ENCODE results near the gene PRICKLE4.

GRCh38 chr6:41790045-41790444 lies 9.5 kb downstream of the PRICKLE4 start:
- TF ChIP-seq, protein P1, sequence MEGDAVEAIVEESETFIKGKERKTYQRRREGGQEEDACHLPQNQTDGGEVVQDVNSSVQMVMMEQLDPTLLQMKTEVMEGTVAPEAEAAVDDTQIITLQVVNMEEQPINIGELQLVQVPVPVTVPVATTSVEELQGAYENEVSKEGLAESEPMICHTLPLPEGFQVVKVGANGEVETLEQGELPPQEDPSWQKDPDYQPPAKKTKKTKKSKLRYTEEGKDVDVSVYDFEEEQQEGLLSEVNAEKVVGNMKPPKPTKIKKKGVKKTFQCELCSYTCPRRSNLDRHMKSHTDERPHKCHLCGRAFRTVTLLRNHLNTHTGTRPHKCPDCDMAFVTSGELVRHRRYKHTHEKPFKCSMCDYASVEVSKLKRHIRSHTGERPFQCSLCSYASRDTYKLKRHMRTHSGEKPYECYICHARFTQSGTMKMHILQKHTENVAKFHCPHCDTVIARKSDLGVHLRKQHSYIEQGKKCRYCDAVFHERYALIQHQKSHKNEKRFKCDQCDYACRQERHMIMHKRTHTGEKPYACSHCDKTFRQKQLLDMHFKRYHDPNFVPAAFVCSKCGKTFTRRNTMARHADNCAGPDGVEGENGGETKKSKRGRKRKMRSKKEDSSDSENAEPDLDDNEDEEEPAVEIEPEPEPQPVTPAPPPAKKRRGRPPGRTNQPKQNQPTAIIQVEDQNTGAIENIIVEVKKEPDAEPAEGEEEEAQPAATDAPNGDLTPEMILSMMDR (IDR thresholded peaks at IDR 0.05; ENCODE audit: low read length) = no peak
- TF ChIP-seq EZH2 (optimal IDR thresholded peaks at IDR 0.05; ENCODE audit: low read depth, low read length) = no peak
